HG03558 (cell line): ENCODE data around the gene SLC10A1.

Experiments used
- ATAC-seq: cut with Tn5 transposase; IDR thresholded peaks from one replicate; pipeline ENCODE4 v1.9.1; 2021; ENCODE audit warnings: moderate number of reproducible peaks; ENCODE audit not compliant: unreplicated experiment; ENCODE audit errors: extremely low read depth

The SLC10A1 gene

GRCh38 chr14:69727860-69728259 lies 69.2 kb downstream of the SLC10A1 start:
- no peak for ATAC-seq

- no peak for ATAC-seq
Observed at GRCh38 chr14:69726761-69727511, 70.1 kb downstream of the SLC10A1 start.
